ENCODE data around the gene CAPN11. TPM values are rescaled to one million over a fixed set of nuclear protein-coding genes. Genes with fewer than 3 reads are reported as not detected.

The CAPN11 gene
- total RNA-seq, 2 donors from 2014 or later = 2.0 TPM; not detected in 1

DNA sequence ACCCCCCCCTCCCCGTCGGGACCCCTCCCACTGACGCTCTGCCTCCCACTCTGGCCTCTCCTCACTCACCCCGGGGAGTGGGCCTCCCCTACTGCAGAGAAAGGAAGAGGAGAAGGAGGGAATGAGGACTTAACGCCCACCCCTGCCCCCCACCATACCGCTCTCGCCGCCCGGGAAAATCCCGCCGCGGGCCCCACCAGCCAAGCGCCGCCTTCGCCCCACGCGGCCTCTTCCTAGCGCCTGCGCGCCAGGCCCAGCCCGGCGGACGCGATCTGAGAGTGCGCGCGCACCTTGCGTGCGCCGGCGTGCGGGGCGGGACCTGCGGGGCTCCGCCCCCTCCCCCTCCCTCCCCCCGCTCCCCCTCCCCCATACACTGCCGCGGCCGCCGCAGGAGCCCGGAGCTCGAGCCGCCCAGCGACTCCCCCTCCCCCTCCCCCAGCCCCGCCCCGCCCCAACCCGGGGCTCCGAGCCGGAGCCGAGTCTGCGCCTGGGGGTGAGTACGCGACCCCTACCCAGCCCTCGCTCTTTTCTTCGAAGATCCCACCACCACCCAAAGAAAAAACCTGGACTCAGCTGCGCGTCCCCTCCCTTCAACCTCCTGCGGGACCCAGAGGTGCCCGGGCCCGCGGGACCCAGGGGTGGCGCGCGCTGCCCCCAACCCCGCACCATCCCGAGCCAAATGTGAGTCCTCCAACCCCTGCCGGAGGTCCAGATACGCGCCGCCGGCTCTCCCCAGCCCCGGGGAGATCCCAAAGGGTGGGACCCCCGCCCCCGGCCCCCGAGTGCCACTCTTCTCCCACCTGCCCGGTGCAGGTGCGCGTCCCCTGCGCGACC is 31.2 kb upstream of the CAPN11 start, which contains the start of the genes MRPL14 and TMEM63B:
Gene MRPL14 (minus strand): TSS at position 267 of the 834 bp plus-strand sequence. CDS start 10,841 bp downstream, outside the sequence.
Gene TMEM63B (plus strand): TSS at position 369 of the 834 bp plus-strand sequence. CDS start 7,031 bp downstream, outside the sequence.
- no peaks in the 10 kb centered on the region for H3K27me3 ChIP-seq
- peak within 1 kb of the TSS; percentile 97 for H3K4me3 ChIP-seq
- H3K4me1 ChIP-seq = peaks cover 24% of the 10 kb centered on the region
- H3K36me3 ChIP-seq = no peaks in the 10 kb centered on the region
- peak within 1 kb of the TSS; percentile 81 to 90 for H3K9ac ChIP-seq (ENCODE audit: low read depth in 2 of 2, low read length in 2 of 2)
- H3K9me3 ChIP-seq = no peaks in the 10 kb centered on the region
- intact Hi-C loops (cut with DNase I) = no loop called here
- H3K27ac ChIP-seq = peak within 1 kb of the TSS; percentile 96
- peak; percentile 88 for DNase-seq
- TF ChIP-seq, protein P1, sequence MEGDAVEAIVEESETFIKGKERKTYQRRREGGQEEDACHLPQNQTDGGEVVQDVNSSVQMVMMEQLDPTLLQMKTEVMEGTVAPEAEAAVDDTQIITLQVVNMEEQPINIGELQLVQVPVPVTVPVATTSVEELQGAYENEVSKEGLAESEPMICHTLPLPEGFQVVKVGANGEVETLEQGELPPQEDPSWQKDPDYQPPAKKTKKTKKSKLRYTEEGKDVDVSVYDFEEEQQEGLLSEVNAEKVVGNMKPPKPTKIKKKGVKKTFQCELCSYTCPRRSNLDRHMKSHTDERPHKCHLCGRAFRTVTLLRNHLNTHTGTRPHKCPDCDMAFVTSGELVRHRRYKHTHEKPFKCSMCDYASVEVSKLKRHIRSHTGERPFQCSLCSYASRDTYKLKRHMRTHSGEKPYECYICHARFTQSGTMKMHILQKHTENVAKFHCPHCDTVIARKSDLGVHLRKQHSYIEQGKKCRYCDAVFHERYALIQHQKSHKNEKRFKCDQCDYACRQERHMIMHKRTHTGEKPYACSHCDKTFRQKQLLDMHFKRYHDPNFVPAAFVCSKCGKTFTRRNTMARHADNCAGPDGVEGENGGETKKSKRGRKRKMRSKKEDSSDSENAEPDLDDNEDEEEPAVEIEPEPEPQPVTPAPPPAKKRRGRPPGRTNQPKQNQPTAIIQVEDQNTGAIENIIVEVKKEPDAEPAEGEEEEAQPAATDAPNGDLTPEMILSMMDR (IDR thresholded peaks at IDR 0.05) = no peak

DNA sequence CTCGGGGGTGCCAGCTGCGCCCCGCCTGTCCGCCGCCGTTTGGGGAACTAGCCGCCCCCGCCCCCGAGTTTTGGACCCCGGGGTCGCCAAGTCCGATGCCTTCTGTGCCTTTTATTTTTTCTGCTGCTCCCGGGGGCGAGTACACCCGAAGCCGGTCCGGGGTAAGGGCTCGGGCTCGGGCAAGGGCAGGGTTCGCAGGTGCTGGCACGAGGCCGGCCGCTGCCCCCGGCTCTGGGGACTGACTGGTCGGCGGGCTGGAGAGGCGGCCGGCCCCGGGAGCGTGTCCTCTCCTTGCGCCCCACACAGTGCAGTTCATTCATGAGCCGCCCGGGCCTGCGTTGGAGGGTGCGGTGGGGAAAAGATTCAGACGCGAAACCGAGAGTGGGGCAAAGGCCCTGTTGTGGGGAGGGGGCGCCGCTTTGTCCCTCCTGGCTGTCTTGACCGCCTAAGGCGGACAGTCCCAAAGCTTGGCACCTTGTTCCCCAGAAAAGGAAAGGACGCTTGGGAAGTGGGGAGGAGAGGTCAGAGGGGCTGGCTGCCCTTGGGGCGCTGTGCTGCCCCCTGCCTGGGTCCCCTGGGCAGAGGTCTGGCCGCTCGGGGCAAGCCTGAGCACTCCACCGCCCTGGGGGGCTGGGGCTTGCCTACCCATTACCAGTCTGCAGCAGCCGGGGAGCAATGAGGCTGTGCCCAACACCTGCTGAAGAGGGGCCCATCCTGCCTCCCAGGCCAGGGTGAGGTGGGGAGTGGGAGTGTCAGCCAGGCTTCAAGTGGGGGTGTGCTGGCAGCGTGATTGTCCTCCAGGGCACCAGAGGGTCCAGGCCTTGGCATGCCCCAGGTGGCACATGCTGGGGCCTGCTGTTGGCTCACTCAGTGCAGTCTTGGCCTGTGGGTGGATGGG is 30.4 kb upstream of the CAPN11 start:
- peak; percentile 56 for DNase-seq
- Histone ChIP-seq H3K36me3 (no peaks in the 10 kb centered on the region), H3K9ac (ENCODE audit: low read depth in 2 of 2, low read length in 2 of 2) (peak overlapping the region; percentile 79 to 90), H3K4me3 (peak overlapping the region; percentile 97), H3K27ac (peak overlapping the region; percentile 69), H3K4me1 (peaks cover 19% of the 10 kb centered on the region), H3K9me3 (no peaks in the 10 kb centered on the region), H3K27me3 (no peaks in the 10 kb centered on the region)
- TF ChIP-seq, protein P1 (IDR thresholded peaks at IDR 0.05) = no peak
- intact Hi-C loops (cut with DNase I) = no loop called here

DNA sequence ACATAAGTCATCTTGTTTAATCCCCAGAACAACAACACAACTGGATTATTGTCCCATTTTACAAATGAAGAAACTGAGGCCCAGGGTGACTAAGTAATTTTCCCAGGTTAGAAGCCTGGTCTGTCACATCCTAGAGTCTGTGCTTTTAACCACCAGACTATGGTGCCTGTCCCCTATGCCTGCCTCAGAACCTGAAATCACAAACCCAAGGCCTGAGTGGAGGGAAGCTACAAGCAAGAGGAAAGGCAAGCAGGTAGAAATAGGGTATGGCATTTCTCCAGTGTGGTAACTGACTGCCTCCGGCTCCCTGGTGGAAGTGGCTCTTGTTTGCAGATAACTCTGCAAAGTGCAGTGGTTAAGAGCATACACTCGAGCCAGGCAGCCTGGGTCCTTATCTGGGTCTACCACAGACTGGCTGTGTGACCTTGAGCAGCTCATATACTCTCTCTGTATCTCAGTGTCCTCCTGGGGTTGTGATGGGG is 28.7 kb upstream of the CAPN11 start:
- no peak overlapping the region for H3K4me3 ChIP-seq
- H3K9ac ChIP-seq (ENCODE audit: low read depth in 2 of 2, low read length in 2 of 2) = peak overlapping the region in 1 of 2 donors; percentile 44
- no peaks in the 10 kb centered on the region for H3K27me3 ChIP-seq
- TF ChIP-seq, protein P1 (IDR thresholded peaks at IDR 0.05) = no peak
- peaks cover 22% of the 10 kb centered on the region for H3K4me1 ChIP-seq
- no peak overlapping the region for H3K27ac ChIP-seq
- no peaks in the 10 kb centered on the region for H3K36me3 ChIP-seq
- H3K9me3 ChIP-seq = no peaks in the 10 kb centered on the region
- no peak for DNase-seq
- intact Hi-C loops (cut with DNase I) = no loop called here

GRCh38 chr6:44131892-44132291 is 26.7 kb upstream of the CAPN11 start:
- Histone ChIP-seq H3K36me3 (no peaks in the 10 kb centered on the region), H3K27ac (peak overlapping the region; percentile 83), H3K9ac (ENCODE audit: low read depth in 2 of 2, low read length in 2 of 2) (peak overlapping the region in 1 of 2 donors; percentile 81), H3K27me3 (no peaks in the 10 kb centered on the region), H3K4me1 (peaks cover 18% of the 10 kb centered on the region), H3K9me3 (no peaks in the 10 kb centered on the region), H3K4me3 (no peak overlapping the region)
- intact Hi-C loops (cut with DNase I) = no loop called here
- TF ChIP-seq, protein P1 (IDR thresholded peaks at IDR 0.05) = no peak
- peak; percentile 88 for DNase-seq

DNA sequence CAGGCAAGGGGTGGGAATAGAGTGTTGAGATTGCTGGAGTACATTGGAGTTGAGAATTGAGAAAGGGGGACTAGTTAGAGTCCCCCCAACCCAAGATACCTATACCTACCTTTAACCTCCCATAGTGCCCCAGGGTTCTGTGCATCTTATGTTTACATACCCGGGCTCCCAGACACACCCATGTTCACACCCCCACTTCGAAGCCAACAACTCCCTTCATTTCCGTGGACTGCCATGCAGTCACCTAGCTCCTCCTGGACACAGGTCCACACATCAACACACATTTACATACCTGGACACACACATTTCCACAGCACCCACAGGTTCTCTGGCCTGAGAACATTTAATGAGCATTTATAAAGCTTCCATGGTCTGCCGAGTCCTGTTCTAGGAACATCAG is 26.1 kb upstream of the CAPN11 start:
- H3K27me3 ChIP-seq = no peaks in the 10 kb centered on the region
- DNase-seq = peak; percentile 82
- no peaks in the 10 kb centered on the region for H3K36me3 ChIP-seq
- TF ChIP-seq, protein P1 (IDR thresholded peaks at IDR 0.05) = no peak
- no peaks in the 10 kb centered on the region for H3K9me3 ChIP-seq
- H3K9ac ChIP-seq (ENCODE audit: low read depth in 2 of 2, low read length in 2 of 2) = peak overlapping the region in 1 of 2 donors; percentile 81
- peaks cover 18% of the 10 kb centered on the region for H3K4me1 ChIP-seq
- H3K27ac ChIP-seq = peak overlapping the region; percentile 83
- intact Hi-C loops (cut with DNase I) = no loop called here
- H3K4me3 ChIP-seq = no peak overlapping the region
